HG03139 (cell line): ENCODE measurements around the gene ATP4A.

ENCODE experiments used
- ATAC-seq: cut with Tn5 transposase; IDR thresholded peaks from one replicate; pipeline ENCODE4 v1.9.1; 2021; ENCODE audit not compliant: unreplicated experiment

ATP4A gene

DNA sequence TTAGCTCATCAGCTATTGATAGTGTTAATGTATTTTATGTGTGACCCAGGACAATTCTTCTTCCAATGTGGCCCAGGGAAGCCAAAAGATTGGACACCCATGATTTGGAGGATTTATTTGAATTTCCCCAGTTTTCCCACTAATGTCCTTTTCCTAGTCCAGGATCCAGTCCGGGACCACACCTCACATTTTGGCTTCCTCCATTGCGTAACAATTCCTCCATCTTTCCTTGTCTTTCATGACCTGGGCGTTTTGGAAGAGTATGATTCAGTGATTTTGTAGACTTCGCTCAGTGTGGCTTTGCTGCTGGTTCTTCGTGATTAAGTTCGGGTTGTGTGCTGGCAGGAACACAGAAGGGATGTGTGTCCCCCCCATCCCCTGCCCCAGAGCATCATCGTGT lies 3.3 kb upstream of the ATP4A start:
- no peak for ATAC-seq

- ATAC-seq: no peak
Observed at GRCh38 chr19:35565016-35565856, 1.8 kb upstream of the ATP4A start.

DNA sequence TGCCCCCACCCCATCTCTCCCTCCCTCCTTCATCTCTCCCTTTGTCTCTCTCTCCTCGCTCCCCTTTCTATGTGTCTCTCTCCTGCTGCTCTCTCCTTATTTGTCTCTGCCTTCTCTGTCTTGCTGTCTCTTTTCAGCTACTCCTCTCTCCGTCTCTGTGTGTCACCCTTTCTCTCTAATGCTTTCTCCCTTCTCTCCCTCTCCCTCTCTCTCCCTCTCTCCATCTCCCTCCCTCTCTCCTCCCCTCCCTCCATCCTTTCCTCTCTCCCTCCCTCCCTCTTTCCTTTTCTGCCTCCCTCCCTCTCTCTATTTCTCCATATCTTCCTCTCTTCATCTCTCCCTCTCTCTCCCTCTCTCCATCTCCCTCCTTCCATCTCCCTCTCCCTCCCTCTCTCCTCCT lies 682 bp downstream of the ATP4A start:
- no peak for ATAC-seq

DNA sequence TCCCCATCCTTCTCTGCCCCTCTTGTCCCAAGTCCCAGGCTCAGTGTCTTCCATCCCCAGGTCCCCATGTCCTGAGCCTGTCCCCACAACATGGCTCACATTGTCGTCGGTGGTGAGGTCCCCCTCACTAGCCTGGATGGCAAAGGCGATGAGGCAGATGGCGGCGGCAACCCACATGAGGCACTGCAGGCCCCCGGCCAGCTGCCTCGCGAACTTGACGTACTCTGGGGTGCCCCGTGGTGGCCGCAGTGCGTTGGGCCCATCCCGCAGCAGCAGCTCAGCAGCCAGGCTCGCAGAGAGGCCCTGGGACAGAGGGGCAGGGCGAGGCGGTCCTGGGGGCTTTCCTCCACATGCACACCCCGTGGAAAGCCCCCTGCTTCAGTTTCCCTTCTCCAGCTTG lies 1.1 kb downstream of the ATP4A start:
- no peak for ATAC-seq

DNA sequence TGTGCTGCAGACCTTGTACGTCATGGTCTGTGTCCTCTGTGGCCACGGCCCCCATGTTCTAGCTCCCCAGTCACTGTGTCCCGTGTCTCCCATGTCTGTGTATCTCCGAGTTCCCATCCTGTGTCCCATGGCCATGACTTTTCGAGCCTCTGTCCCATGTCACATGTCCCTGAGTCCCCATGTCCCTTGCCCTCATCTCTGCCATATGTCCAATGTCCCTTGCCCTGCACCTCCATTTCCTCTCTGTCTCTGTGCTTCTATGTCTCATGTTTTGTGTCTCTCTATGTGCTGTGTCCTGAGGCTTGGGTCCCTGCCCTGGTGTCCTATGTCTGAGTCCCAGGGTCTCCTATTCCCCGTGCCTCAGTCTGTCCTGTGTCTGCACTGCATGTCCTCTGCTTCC lies 2.0 kb downstream of the ATP4A start:
- ATAC-seq: no peak

DNA sequence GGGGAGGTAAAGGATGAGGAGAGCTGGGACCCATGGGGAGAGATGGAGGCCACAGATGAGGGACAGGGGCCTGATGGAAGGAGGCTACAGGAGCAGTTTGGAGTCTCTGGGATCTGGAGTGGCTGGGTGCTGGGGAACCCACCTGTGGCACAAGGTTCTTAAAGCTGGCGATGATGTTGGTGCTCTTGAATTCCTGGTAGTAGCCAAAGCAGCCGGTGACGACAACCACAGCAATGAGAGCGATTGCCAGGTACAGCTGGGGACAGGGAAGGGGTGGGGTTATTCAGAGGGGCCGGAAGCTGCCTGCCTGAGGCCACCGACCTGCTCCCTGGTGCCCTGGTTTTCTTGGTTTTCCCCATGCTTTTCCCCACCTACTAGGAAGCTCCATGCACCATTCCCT lies 2.8 kb downstream of the ATP4A start:
- no peak for ATAC-seq

- no peak for ATAC-seq
Observed at GRCh38 chr19:35560271-35560670, 3.2 kb downstream of the ATP4A start.

GRCh38 chr19:35559781-35560180 lies 3.7 kb downstream of the ATP4A start:
- no peak for ATAC-seq

GRCh38 chr19:35559281-35559659 lies 4.2 kb downstream of the ATP4A start:
- ATAC-seq: no peak

DNA sequence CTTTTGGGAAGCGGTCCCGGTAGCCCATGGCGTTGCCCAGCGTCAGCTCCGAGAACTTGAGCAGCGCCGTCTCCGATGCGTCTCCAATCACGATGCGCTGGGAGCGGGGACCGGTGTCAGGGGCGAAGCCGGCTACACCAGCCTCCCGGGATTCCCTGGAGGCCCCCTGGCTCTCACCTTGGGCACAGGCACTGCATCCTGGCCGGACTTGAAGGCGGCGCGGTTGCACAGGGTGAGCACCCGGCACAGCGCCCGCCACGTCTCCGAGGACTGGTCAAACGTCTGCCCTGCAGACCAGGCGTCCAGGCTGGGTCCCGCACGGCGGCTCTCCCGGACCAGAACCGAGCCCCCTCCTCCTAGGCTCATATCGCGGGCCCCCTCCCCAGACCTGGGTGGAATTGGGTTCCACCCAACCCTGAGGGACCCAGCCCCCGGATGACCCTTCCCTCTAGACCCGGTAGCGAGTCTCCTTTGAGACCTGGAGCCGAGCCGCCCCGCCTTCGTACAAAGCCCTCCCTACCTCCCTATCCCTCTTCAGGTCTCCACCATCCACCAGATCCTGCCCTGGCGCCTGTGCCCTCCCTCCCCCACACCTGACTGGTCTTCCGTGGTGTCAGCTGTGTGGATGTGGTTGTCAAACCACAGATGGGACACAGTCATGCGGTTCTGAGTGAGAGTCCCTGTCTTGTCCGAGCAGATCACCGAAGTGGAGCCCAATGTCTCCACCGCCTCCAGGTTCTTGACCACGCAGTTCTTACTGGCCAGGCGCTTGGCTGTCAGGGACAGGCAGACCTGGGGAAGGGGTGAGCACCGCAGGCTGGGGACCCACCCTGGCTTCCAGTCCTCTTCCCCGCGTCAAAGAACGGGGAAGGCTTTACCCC lies 4.8 kb downstream of the ATP4A start:
- no peak for ATAC-seq

GRCh38 chr19:35557539-35558399 lies 5.7 kb downstream of the ATP4A start:
- ATAC-seq: no peak

DNA sequence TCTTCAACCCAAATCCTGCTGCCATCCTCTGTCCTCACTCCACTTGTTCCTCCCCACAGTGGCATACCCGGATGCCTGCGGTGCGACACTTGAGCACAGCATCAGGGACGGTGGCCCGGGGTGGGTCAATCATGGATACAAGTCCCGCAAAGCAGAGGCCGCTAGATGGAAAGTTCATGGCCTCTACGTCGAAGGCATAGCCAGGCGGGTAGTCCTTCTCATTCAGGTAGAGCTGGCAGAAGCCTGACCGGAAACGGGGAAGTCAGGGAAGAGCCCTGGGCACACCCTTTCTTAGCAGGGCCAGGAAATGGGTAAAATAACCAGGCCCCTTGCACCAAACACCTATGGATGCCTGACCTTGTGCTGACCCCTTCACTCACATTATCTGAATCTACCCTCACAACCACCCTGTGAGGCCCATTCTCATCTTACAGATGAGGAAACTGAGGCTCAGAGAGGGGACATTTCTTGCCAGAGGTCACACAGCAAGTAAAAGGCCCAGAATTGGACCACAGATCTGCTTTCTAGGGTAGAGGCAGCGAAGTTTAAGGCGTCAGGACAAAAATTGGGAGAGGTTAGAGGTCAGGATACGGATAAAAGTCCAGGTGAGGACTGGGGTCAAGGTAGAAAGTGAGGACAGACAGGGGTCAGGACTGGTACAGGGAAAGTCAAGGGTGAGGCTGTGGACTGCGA lies 6.5 kb downstream of the ATP4A start:
- ATAC-seq: no peak

- no peak for ATAC-seq
Observed at GRCh38 chr19:35556025-35556590, 7.3 kb downstream of the ATP4A start.

- ATAC-seq: no peak
Observed at GRCh38 chr19:35555301-35556005, 8.0 kb downstream of the ATP4A start.

GRCh38 chr19:35554076-35554475 lies 9.4 kb downstream of the ATP4A start:
- ATAC-seq: no peak

GRCh38 chr19:35553385-35554000 lies 10.0 kb downstream of the ATP4A start:
- ATAC-seq: no peak

- ATAC-seq: no peak
Observed at GRCh38 chr19:35552534-35553384, 10.7 kb downstream of the ATP4A start.

- ATAC-seq: no peak
Observed at GRCh38 chr19:35551091-35551810, 12.2 kb downstream of the ATP4A start.
